Osteoblast (primary cell): ENCODE results near the gene GLP1R. TPM values are rescaled to one million over a fixed set of nuclear protein-coding genes. Genes with fewer than 3 reads are reported as not detected.
A peak's percentile ranks its signal among the peaks of the same experiment; 100 is the strongest.

Experiments used
- DNase-seq: peaks from one replicate; pipeline ENCODE4 v3.0.0; 2011; ENCODE audit warnings: low spot score, mixed read lengths; ENCODE audit not compliant: insufficient read length; ENCODE audit errors: missing footprints
- H2AFZ ChIP-seq: 2 replicates; pipeline ENCODE4 v1.6.0; 2011; ENCODE audit warnings: mild to moderate bottlenecking, low read length
- H3K27ac ChIP-seq: 2 replicates; pipeline ENCODE4 v1.5.1; 2011; ENCODE audit warnings: mild to moderate bottlenecking, low read depth, low read length, moderate library complexity
- H3K27me3 ChIP-seq: 2 replicates; pipeline ENCODE4 v1.6.0; 2012; ENCODE audit warnings: mild to moderate bottlenecking, control low read depth, inconsistent platforms, low read length, moderate library complexity; ENCODE audit not compliant: insufficient read depth
- H3K36me3 ChIP-seq: 2 replicates; pipeline ENCODE4 v1.5.1; 2011; ENCODE audit warnings: mild to moderate bottlenecking, low read length, control low read depth, moderate library complexity; ENCODE audit not compliant: insufficient read depth
- H3K4me1 ChIP-seq: 2 replicates; pipeline ENCODE4 v1.5.1; 2011; ENCODE audit warnings: mild to moderate bottlenecking, low read length, control low read depth, moderate library complexity; ENCODE audit not compliant: insufficient read depth
- H3K4me2 ChIP-seq: 2 replicates; pipeline ENCODE4 v1.6.0; 2011; ENCODE audit warnings: mild to moderate bottlenecking, low read length; ENCODE audit not compliant: insufficient read depth
- H3K4me3 ChIP-seq: fragments of 200-600 bp; sonication (generic); 3 replicates; pipeline ENCODE4 v1.5.1; 2012; ENCODE audit warnings: mild to moderate bottlenecking, low read length, inconsistent platforms; ENCODE audit not compliant: insufficient read depth
- H3K79me2 ChIP-seq: 2 replicates; pipeline ENCODE4 v1.6.0; 2012; ENCODE audit warnings: mild to moderate bottlenecking, low read length, control low read depth, inconsistent platforms; ENCODE audit not compliant: insufficient read depth
- H3K9me3 ChIP-seq: 2 replicates; pipeline ENCODE4 v1.5.1; 2011; ENCODE audit warnings: low read depth, low read length, control low read depth
- H4K20me1 ChIP-seq: 2 replicates; pipeline ENCODE4 v1.6.0; 2012; ENCODE audit warnings: mild to moderate bottlenecking, low read length, control low read depth; ENCODE audit not compliant: insufficient read depth
- CTCF ChIP-seq: IDR thresholded peaks from 2 replicates; pipeline ENCODE4 v1.5.1; 2011; ENCODE audit warnings: mild to moderate bottlenecking, low read depth, low read length, moderate library complexity; ENCODE audit errors: extremely low read depth
- total RNA-seq: library from RNA; depleted of rRNA; stranded (reverse); fragments of >200 nt; gene quantifications from 2 replicates; pipeline ENCODE4 v1.2.3, GENCODE V29; 2012

Gene GLP1R
- total RNA-seq, 1 donor, result not detected

GRCh38 chr6:39077882-39078594 is 29.5 kb downstream of the GLP1R start:
- TF ChIP-seq CTCF, result no peak
- Histone ChIP-seq H3K79me2 (no peaks in the 10 kb centered on the region), H3K27me3 (no peaks in the 10 kb centered on the region), H3K9me3 (no peaks in the 10 kb centered on the region), H3K4me2 (no peak overlapping the region), H4K20me1 (no peaks in the 10 kb centered on the region), H3K4me3 (no peak overlapping the region), H3K27ac (no peak overlapping the region), H3K36me3 (no peaks in the 10 kb centered on the region), H3K4me1 (no peaks in the 10 kb centered on the region), H2AFZ (no peak overlapping the region)
- DNase-seq, result no peak

GRCh38 chr6:39078695-39079094 is 30.1 kb downstream of the GLP1R start:
- H4K20me1 ChIP-seq, result no peaks in the 10 kb centered on the region
- H3K27me3 ChIP-seq, result no peaks in the 10 kb centered on the region
- no peaks in the 10 kb centered on the region for H3K79me2 ChIP-seq
- H3K9me3 ChIP-seq, result no peaks in the 10 kb centered on the region
- TF ChIP-seq CTCF, result no peak
- no peaks in the 10 kb centered on the region for H3K36me3 ChIP-seq
- H3K4me2 ChIP-seq, result no peak overlapping the region
- no peaks in the 10 kb centered on the region for H3K4me1 ChIP-seq
- DNase-seq, result no peak
- H3K4me3 ChIP-seq, result no peak overlapping the region
- no peak overlapping the region for H2AFZ ChIP-seq
- H3K27ac ChIP-seq, result no peak overlapping the region

GRCh38 chr6:39079197-39080125 is 30.9 kb downstream of the GLP1R start:
- Histone ChIP-seq H3K27me3 (no peaks in the 10 kb centered on the region), H3K27ac (no peak overlapping the region), H3K4me1 (no peaks in the 10 kb centered on the region), H3K4me2 (no peak overlapping the region), H3K79me2 (no peaks in the 10 kb centered on the region), H2AFZ (no peak overlapping the region), H3K9me3 (no peaks in the 10 kb centered on the region), H4K20me1 (no peaks in the 10 kb centered on the region), H3K36me3 (no peaks in the 10 kb centered on the region), H3K4me3 (no peak overlapping the region)
- no peak for TF ChIP-seq CTCF
- peak; percentile 74 for DNase-seq
